PC-9 (cell line): ENCODE results near the gene TENM4. TPM values are rescaled to one million over a fixed set of nuclear protein-coding genes. Genes with fewer than 3 reads are reported as not detected.

Experiments used
- BruUV-seq: library from RNA; stranded (reverse); fragments of 400-500 nt; replicated peaks from 2 replicates; lab custom pipeline; 2021; lab: Mats Ljungman, UMichigan
- CTCF ChIA-PET: fragments of 300-600 bp; sonication (Branson Sonifier 250); formaldehyde crosslinking; loops from one replicate; lab custom pipeline; 2022; ENCODE audit warnings: antibody characterized with exemption; lab: Charles Lee
- POLR2A ChIA-PET: fragments of 300-600 bp; sonication (Branson Sonifier 250); formaldehyde crosslinking; loops from one replicate; lab custom pipeline; 2022; ENCODE audit warnings: antibody characterized with exemption; ENCODE audit not compliant: unreplicated experiment; lab: Charles Lee
- DNase-seq, 2 experiments: peaks; one replicate each; pipeline versions ENCODE4 v3.0.0 to v3.0.0-alpha.2; 2015 to 2022; ENCODE audit warnings: mixed read lengths in 1 of 2
- H2AFZ ChIP-seq: fragments of 200-600 bp; sonication (generic); 2 replicates; pipeline ENCODE4 v1.8.1; 2017; ENCODE audit warnings: antibody characterized with exemption
- H3F3A ChIP-seq: fragments of 200-600 bp; sonication (generic); 2 replicates; pipeline ENCODE4 v1.8.1; 2017; ENCODE audit warnings: antibody characterized with exemption, mild to moderate bottlenecking, low read depth; ENCODE audit not compliant: insufficient read depth
- H3K27ac ChIP-seq: fragments of 200-600 bp; sonication (generic); 2 replicates; pipeline ENCODE4 v1.6.1; 2016; ENCODE audit warnings: mixed run types
- H3K27me3 ChIP-seq: fragments of 200-600 bp; sonication (generic); 2 replicates; pipeline ENCODE4 v1.6.1; 2016; ENCODE audit warnings: low read depth, mixed run types; ENCODE audit not compliant: insufficient read depth
- H3K36me3 ChIP-seq: fragments of 200-600 bp; sonication (generic); 2 replicates; pipeline ENCODE4 v1.6.1; 2016; ENCODE audit warnings: low read depth, mixed run types
- H3K4me1 ChIP-seq: fragments of 200-600 bp; sonication (generic); replicated peaks from 2 replicates; pipeline ENCODE4 v1.6.1; 2016; ENCODE audit warnings: mixed run types; ENCODE audit not compliant: insufficient read depth
- H3K4me2 ChIP-seq: fragments of 200-600 bp; sonication (generic); 2 replicates; pipeline ENCODE4 v1.6.1; 2017; ENCODE audit warnings: mixed run types
- H3K4me3 ChIP-seq: fragments of 200-600 bp; sonication (generic); 2 replicates; pipeline ENCODE4 v1.6.1; 2016; ENCODE audit warnings: mixed run types
- H3K79me2 ChIP-seq: fragments of 200-600 bp; sonication (generic); 2 replicates; pipeline ENCODE4 v1.6.1; 2017; ENCODE audit warnings: low read depth, mixed run types
- H3K9me2 ChIP-seq: fragments of 200-600 bp; sonication (generic); 2 replicates; pipeline ENCODE4 v1.8.1; 2017; ENCODE audit warnings: mild to moderate bottlenecking; ENCODE audit not compliant: insufficient read depth
- H3K9me3 ChIP-seq: fragments of 200-600 bp; sonication (generic); 2 replicates; pipeline ENCODE4 v1.8.1; 2016; ENCODE audit warnings: low read depth; ENCODE audit not compliant: insufficient read depth
- H4K20me1 ChIP-seq: fragments of 200-600 bp; sonication (generic); 2 replicates; pipeline ENCODE4 v1.8.1; 2017; ENCODE audit not compliant: insufficient read depth
- CTCF ChIP-seq: fragments of 200-600 bp; sonication (generic); conservative IDR thresholded peaks from 2 replicates; pipeline ENCODE4 v1.6.1; 2017; ENCODE audit warnings: mixed run types, antibody characterized with exemption, mild to moderate bottlenecking, moderate library complexity
- EZH2 ChIP-seq: fragments of 200-600 bp; sonication (generic); IDR thresholded peaks from 2 replicates; pipeline ENCODE4 v1.8.0; 2017; ENCODE audit warnings: antibody characterized with exemption, low read depth
- intact Hi-C: fragments of 100-400 bp; cut with micrococcal nuclease; formaldehyde crosslinking; loops from one replicate; pipeline ENCODE4 v1.10.0; 2022; ENCODE audit not compliant: unreplicated experiment
- total RNA-seq: library from RNA; stranded (reverse); gene quantifications from 2 replicates; pipeline ENCODE4 v1.2.3, GENCODE V29; 2021

Gene TENM4
- total RNA-seq, 1 experiment from 2014 or later = not detected

- no peak overlapping the region for H2AFZ ChIP-seq
- no TSS peak for BruUV-seq
- no peaks in the 10 kb centered on the region for H4K20me1 ChIP-seq
- no peaks in the 10 kb centered on the region for H3K36me3 ChIP-seq
- CTCF ChIA-PET = no interaction called here
- H3F3A ChIP-seq = no peaks in the 10 kb centered on the region
- no peaks in the 10 kb centered on the region for H3K9me2 ChIP-seq
- H3K79me2 ChIP-seq = no peaks in the 10 kb centered on the region
- POLR2A ChIA-PET = no interaction called here
- intact Hi-C loops = no loop called here
- H3K27ac ChIP-seq = no peak overlapping the region
- no peaks in the 10 kb centered on the region for H3K9me3 ChIP-seq
- TF ChIP-seq EZH2 (no peak), CTCF (no peak)
- no peak for DNase-seq
- H3K4me1 ChIP-seq = no peaks in the 10 kb centered on the region
- no peak overlapping the region for H3K4me3 ChIP-seq
- no peak overlapping the region for H3K4me2 ChIP-seq
- H3K27me3 ChIP-seq = peaks cover 75% of the 10 kb centered on the region
Measured at GRCh38 chr11:79212741-79213190, 228.1 kb downstream of the TENM4 start.

- no peaks in the 10 kb centered on the region for H3F3A ChIP-seq
- TF ChIP-seq EZH2 (no peak), CTCF (no peak)
- no peaks in the 10 kb centered on the region for H3K9me2 ChIP-seq
- no peak overlapping the region for H3K4me2 ChIP-seq
- no peaks in the 10 kb centered on the region for H3K4me1 ChIP-seq
- H3K36me3 ChIP-seq = no peaks in the 10 kb centered on the region
- H3K27ac ChIP-seq = no peak overlapping the region
- H2AFZ ChIP-seq = no peak overlapping the region
- no TSS peak for BruUV-seq
- no peaks in the 10 kb centered on the region for H3K9me3 ChIP-seq
- DNase-seq = no peak
- CTCF ChIA-PET = no interaction called here
- intact Hi-C loops = no loop called here
- no peak overlapping the region for H3K4me3 ChIP-seq
- H3K27me3 ChIP-seq = peaks cover 69% of the 10 kb centered on the region
- no peaks in the 10 kb centered on the region for H4K20me1 ChIP-seq
- POLR2A ChIA-PET = no interaction called here
- H3K79me2 ChIP-seq = no peaks in the 10 kb centered on the region
Measured at GRCh38 chr11:79209540-79210266, 231.1 kb downstream of the TENM4 start.

GRCh38 chr11:79208126-79208525, 232.7 kb downstream of the TENM4 start:
- CTCF ChIA-PET = no interaction called here

More at GRCh38 chr11:79208126-79208525, 232.7 kb downstream of the TENM4 start:
- intact Hi-C loops = no loop called here
- no peak overlapping the region for H3K4me3 ChIP-seq
- no peak overlapping the region for H3K4me2 ChIP-seq
- peaks cover 62% of the 10 kb centered on the region for H3K27me3 ChIP-seq
- H4K20me1 ChIP-seq = no peaks in the 10 kb centered on the region
- H3K4me1 ChIP-seq = no peaks in the 10 kb centered on the region
- BruUV-seq = no TSS peak
- H2AFZ ChIP-seq = no peak overlapping the region
- H3K36me3 ChIP-seq = no peaks in the 10 kb centered on the region
- H3K9me2 ChIP-seq = no peaks in the 10 kb centered on the region
- H3K79me2 ChIP-seq = no peaks in the 10 kb centered on the region
- POLR2A ChIA-PET = no interaction called here
- TF ChIP-seq CTCF = no peak
- TF ChIP-seq EZH2 = no peak
- DNase-seq = no peak
- H3K9me3 ChIP-seq = no peaks in the 10 kb centered on the region
- H3K27ac ChIP-seq = no peak overlapping the region
- H3F3A ChIP-seq = no peaks in the 10 kb centered on the region
